Inferior parietal cortex (tissue), 1 donor: ENCODE results near the gene HBA1.
"Not testable (repeated sequence)": the region's sequence is repeated elsewhere in the genome, so short reads cannot be mapped to it uniquely, and the experiment has no call there.

ENCODE experiments used
- DNase-seq: peaks from one replicate; pipeline ENCODE4 v3.0.0-alpha.2; 2016; ENCODE audit errors: extremely low spot score

The HBA1 gene

GRCh38 chr16:203246-203645, 26.8 kb downstream of the HBA1 start:
- no peak for DNase-seq

GRCh38 chr16:204046-204445, 27.6 kb downstream of the HBA1 start:
- not testable (repeated sequence) for DNase-seq

- DNase-seq, result not testable (repeated sequence)
Observed at GRCh38 chr16:209359-209758, 32.9 kb downstream of the HBA1 start.

- DNase-seq, result not testable (repeated sequence)
Observed at GRCh38 chr16:211631-212180, 35.2 kb downstream of the HBA1 start.

GRCh38 chr16:212999-213398, 36.5 kb downstream of the HBA1 start:
- DNase-seq, result no peak

- DNase-seq, result no peak
Observed at GRCh38 chr16:220021-220420, 43.5 kb downstream of the HBA1 start.
